Heart right ventricle (tissue), 16 donors: ENCODE measurements around the gene PRDM16. TPM values are rescaled to one million over a fixed set of nuclear protein-coding genes. Genes with fewer than 3 reads are reported as not detected.
A peak's percentile ranks its signal among the peaks of the same experiment; 100 is the strongest.

Source experiments
- ATAC-seq, 8 donors: fragments of 200-7000 bp; cut with Tn5 transposase; one replicate each; pipeline ENCODE4 v1.9.1; 2020; ENCODE audit warnings: mild to moderate bottlenecking in 8 of 8, moderate library complexity in 8 of 8, moderate number of reproducible peaks in 1 of 8
- DNase-seq, 2 donors: peaks; one replicate each; pipeline ENCODE4 v3.0.0-alpha.2; 2020
- H3K27ac ChIP-seq, 10 donors: fragments of 200-600 bp; sonication (generic) in 2 of 10; one replicate each; pipeline versions ENCODE4 v1.5.0 to v1.8.0; 2020 to 2022; ENCODE audit warnings: mild to moderate bottlenecking in 3 of 10
- H3K27me3 ChIP-seq, 7 donors: fragments of 200-600 bp; one replicate each; pipeline ENCODE4 v1.8.0; 2021 to 2022; ENCODE audit warnings: mild to moderate bottlenecking in 2 of 7
- H3K36me3 ChIP-seq, 9 donors: fragments of 200-600 bp; sonication (generic) in 1 of 9; one replicate each; pipeline versions ENCODE4 v1.5.0 to v1.8.0; 2020 to 2022; ENCODE audit warnings: mild to moderate bottlenecking in 2 of 9
- H3K4me1 ChIP-seq, 9 donors: fragments of 200-600 bp; sonication (generic) in 1 of 9; one replicate each; pipeline versions ENCODE4 v1.5.0 to v1.8.0; 2020 to 2022; ENCODE audit warnings: mild to moderate bottlenecking in 4 of 9
- H3K4me3 ChIP-seq, 10 donors: fragments of 200-600 bp; sonication (generic) in 2 of 10; one replicate each; pipeline versions ENCODE4 v1.5.0 to v1.8.0; 2020 to 2022; ENCODE audit warnings: mild to moderate bottlenecking in 7 of 10, moderate library complexity in 2 of 10
- H3K9me3 ChIP-seq, 11 donors: fragments of 200-600 bp in 10 of 11; sonication (generic) in 2 of 11; one replicate each; pipeline versions ENCODE4 v1.5.0 to v1.8.0; 2013 to 2022; ENCODE audit warnings: mild to moderate bottlenecking in 2 of 11, control low read depth in 1 of 11, moderate library complexity in 1 of 11
- WGBS, 2 donors: extraction: QIAGEN DNeasy Blood & Tissue Kit; methylation state at CpG; one replicate each; pipeline ENCODE4 v1.1.7; 2013; ENCODE audit warnings: inconsistent platforms in 1 of 2; 5-methylcytosine and 5-hydroxymethylcytosine counted together
- intact Hi-C, 10 donors: fragments of 100-400 bp; cut with DNase I; formaldehyde crosslinking; loops; one replicate each; pipeline versions ENCODE4 v1.11.1 to v1.14.2; 2022
- polyA plus RNA-seq, 2 donors: library from polyadenylated mRNA; stranded (reverse); fragments of 200-250 nt; gene quantifications; one replicate each; pipeline ENCODE4 v1.2.3, GENCODE V29; 2013
- total RNA-seq, 10 donors: library from RNA; stranded (reverse); fragmentation: NEBNext Ultra II Directional in 3 of 10; extraction: Animal tissue kit (Norgen Biotek cat#: 25700) in 3 of 10; gene quantifications; one replicate each; pipeline versions ENCODE4 v1.2.1 to v1.2.4, GENCODE V29; 2021 to 2023
- TF ChIP-seq, protein P1 (sequence below), 9 donors: fragments of 200-600 bp; sonication (generic) in 2 of 9; IDR thresholded peaks; one replicate each; pipeline versions ENCODE4 v1.5.0 to v1.8.0; 2021 to 2022; ENCODE audit warnings: antibody characterized with exemption in 9 of 9, mild to moderate bottlenecking in 5 of 9, moderate library complexity in 1 of 9
- donor health status: Arrhythmogenic right ventricular cardiomyopathy.
- donor health status: ischemic (EF 13 %, LVEDD 7.1; RV severe dilation, severe dysfunction).
- donor health status: healthy with polysubstance abuse.
- donor health status: DM: no; HTN: yes; CAD: no.
- donor health status: DM: no; HTN: no; CAD: no.
- donor health status: ischemic (EF 25% LVEDD 6.9; RV normal size, moderate dysfunction).
- donor health status: ischemic (EF 25% LVEDD 5.7; RV mildly dilated, moderate dysfunction).
- donor health status: healthy.
- donor health status: DM: yes; HTN: yes; CAD: no.
- donor health status: Ischemic cardiomyopathy.
- donor health status: ischemic (EF 35%, LVEDD 5.7; RV mildly dilated, moderate dysfunction).
- donor health status: nonischemic (EF 11% LVEDD 7.7; RV severe dilation, severe dysfunction).
- donor health status: DM: yes; HTN: yes; CAD: no.
- donor health status: PGD.
- donor health status: ischemic (EF 29% LVEDD 5.4; RV normal size, mild dysfunction).
- donor health status: nonischemic (EF 23%, LVEDD 6.1; RV moderate dilation, normal function).

Gene PRDM16
- total and polyA plus RNA-seq, 12 donors = 4.1 to 25.9 (median 14.8) TPM

DNA sequence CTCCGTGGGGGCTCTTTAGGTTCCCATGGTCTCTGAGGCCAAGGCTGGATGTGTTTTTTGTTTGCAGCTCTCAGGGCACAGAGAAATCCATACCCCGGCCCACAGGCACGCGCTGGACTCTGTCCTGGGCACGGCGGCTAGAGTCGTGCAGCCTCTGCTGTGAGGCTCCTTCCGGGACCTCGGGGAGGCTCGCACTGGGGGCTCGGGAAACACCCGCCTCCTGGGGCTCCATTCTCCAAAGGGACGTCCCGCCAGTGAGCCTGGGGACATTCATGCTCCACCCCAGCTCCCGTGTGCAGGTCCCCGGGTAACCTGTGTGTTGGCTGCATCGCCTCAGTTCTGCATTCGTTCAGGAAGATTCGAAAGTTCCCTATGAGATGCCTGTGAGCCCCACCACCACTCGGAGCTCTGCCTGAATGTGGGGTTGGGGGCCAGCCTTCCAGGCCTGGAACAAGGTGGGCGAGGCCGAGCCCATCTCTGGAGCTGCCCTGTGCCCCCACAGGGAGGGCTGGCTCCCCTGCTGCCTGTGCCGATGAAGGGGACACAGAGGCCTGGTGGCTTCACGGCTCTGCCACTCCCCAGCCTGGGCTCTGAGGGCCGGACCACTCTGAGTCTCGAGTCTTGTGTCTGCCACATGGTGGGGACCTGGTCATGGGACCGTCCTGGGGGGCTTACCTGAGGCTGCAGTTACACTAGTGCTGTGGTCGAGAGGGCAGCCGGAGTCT, 203.5 kb downstream of the PRDM16 start:
- 85 to 88% methylated on average over 29 of the region's 29 CpGs for WGBS, 2 donors
- DNase-seq (no peak), ATAC-seq (no peak)
- TF ChIP-seq, protein P1, sequence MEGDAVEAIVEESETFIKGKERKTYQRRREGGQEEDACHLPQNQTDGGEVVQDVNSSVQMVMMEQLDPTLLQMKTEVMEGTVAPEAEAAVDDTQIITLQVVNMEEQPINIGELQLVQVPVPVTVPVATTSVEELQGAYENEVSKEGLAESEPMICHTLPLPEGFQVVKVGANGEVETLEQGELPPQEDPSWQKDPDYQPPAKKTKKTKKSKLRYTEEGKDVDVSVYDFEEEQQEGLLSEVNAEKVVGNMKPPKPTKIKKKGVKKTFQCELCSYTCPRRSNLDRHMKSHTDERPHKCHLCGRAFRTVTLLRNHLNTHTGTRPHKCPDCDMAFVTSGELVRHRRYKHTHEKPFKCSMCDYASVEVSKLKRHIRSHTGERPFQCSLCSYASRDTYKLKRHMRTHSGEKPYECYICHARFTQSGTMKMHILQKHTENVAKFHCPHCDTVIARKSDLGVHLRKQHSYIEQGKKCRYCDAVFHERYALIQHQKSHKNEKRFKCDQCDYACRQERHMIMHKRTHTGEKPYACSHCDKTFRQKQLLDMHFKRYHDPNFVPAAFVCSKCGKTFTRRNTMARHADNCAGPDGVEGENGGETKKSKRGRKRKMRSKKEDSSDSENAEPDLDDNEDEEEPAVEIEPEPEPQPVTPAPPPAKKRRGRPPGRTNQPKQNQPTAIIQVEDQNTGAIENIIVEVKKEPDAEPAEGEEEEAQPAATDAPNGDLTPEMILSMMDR (IDR thresholded peaks at IDR 0.05) = no peak
- Histone ChIP-seq H3K4me1 (peaks cover 4 to 34% (median 14%) of the 10 kb centered on the region in 9 donors), H3K27me3 (peaks cover 0 to 5% (median 0%) of the 10 kb centered on the region in 7 donors), H3K9me3 (no peaks in the 10 kb centered on the region), H3K36me3 (no peaks in the 10 kb centered on the region), H3K4me3 (no peak overlapping the region), H3K27ac (no peak overlapping the region)
- intact Hi-C loops = loop anchor here in 1 of 10 donors (10.0 kb wide), 1 partner anchor 198 kb away; no protein-coding TSS in a partner anchor

GRCh38 chr1:3273447-3273846, 204.4 kb downstream of the PRDM16 start:
- DNase-seq (no peak), ATAC-seq (no peak)
- H3K27ac ChIP-seq = no peak overlapping the region
- intact Hi-C loops = loop anchor here in 1 of 10 donors (10.0 kb wide), 1 partner anchor 199 kb away; no protein-coding TSS in a partner anchor
- H3K36me3 ChIP-seq = no peaks in the 10 kb centered on the region
- H3K4me1 ChIP-seq = peaks cover 4 to 34% (median 14%) of the 10 kb centered on the region in 9 donors
- no peaks in the 10 kb centered on the region for H3K9me3 ChIP-seq
- WGBS, 2 donors = 94 to 95% methylated on average over 4 of the region's 4 CpGs
- no peak overlapping the region for H3K4me3 ChIP-seq
- peaks cover 0 to 5% (median 0%) of the 10 kb centered on the region in 7 donors for H3K27me3 ChIP-seq
- TF ChIP-seq, protein P1 (IDR thresholded peaks at IDR 0.05) = no peak

DNA sequence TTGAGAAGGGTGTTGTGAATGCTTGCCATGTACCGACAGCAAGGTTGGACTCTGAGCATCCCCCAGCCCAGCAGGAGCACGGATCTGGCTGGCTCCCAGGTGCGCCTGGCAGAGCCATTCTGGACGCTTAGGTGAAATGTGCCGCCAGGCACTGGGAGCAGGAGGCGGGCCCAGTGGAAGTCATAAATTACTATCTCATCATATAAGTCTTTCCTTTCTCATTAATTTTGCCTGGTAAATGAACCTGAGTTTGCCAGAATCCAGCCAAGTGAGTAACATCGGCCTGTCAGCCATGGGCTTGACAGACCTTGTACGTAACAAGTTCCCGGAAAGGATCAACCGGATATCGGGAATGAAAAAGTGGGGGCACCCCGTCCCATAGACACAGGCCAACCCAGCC, 206.0 kb downstream of the PRDM16 start:
- H3K36me3 ChIP-seq = no peaks in the 10 kb centered on the region
- TF ChIP-seq, protein P1 (IDR thresholded peaks at IDR 0.05) = no peak

DNA sequence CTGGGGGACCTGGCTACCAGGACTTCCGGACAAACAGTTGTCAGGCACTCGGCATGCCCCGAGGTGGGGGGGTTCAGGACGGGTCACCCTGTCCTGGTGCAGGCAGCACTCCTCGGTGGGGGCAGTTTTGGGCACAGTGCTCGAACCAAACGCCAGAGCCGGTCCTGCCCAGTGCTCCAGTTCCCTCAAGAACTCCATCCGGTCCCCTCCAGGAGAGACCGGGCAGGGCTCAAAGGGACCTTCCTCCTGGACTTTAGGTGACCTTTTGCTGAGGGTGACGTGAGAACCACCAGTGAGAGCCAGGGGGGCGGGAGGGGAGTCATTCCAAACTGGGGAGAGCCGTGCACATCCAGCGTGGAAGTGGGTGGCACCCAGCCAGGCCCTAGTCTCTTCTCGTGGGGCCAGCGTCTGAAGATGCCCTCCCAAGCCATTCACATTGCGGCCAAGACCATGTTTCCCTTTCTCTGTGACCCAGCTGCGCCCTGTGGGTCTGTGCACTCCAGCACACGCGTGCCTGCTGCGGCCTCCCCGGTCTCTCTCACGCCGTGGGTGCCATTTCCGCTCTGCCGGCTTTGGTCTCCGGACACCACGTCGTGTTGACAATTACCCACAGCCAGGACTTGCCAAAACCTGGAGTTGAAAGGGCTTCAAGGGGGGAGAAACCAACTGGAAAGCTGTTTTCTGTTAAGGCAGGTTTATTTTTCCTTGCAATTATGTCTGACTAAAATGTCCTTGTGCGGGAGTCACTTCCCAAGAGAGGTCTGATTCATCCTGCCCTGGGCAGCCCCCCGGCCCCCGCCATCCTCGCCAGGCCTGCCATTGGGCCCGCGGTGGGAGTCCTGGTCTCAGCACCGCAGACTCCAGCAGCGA, 206.7 kb downstream of the PRDM16 start:
- H3K4me1 ChIP-seq = peaks cover 4 to 34% (median 14%) of the 10 kb centered on the region in 9 donors
- H3K4me3 ChIP-seq = no peak overlapping the region
- H3K27ac ChIP-seq = peak overlapping the region in 7 of 10 donors; percentile 0 to 58 (median 20)
- DNase-seq (peak; percentile 25 to 45), ATAC-seq (peak; percentile 37 to 71 (median 66))
- 45 to 51% methylated on average over 37 of the region's 37 CpGs for WGBS, 2 donors
- intact Hi-C loops = loop anchor here in 1 of 10 donors (10.0 kb wide), 1 partner anchor 201 kb away; no protein-coding TSS in a partner anchor
- no peaks in the 10 kb centered on the region for H3K36me3 ChIP-seq
- H3K9me3 ChIP-seq = no peaks in the 10 kb centered on the region
- TF ChIP-seq, protein P1 (IDR thresholded peaks at IDR 0.05) = no peak
- peaks cover 0 to 5% (median 0%) of the 10 kb centered on the region in 7 donors for H3K27me3 ChIP-seq

More for the DNA sequence above, 206.0 kb downstream of the PRDM16 start:
- Histone ChIP-seq H3K9me3 (no peaks in the 10 kb centered on the region), H3K4me1 (peaks cover 4 to 34% (median 14%) of the 10 kb centered on the region in 9 donors), H3K27me3 (peaks cover 0 to 5% (median 0%) of the 10 kb centered on the region in 7 donors), H3K4me3 (no peak overlapping the region), H3K27ac (peak overlapping the region in 1 of 10 donors; percentile 15)
- intact Hi-C loops = loop anchor here in 1 of 10 donors (10.0 kb wide), 1 partner anchor 200 kb away; no protein-coding TSS in a partner anchor
- 76 to 85% methylated on average over 12 of the region's 12 CpGs for WGBS, 2 donors
- no peak for DNase-seq
- ATAC-seq = no peak
